ENCODE results near the gene EIF4A2. TPM values are rescaled to one million over a fixed set of nuclear protein-coding genes. Genes with fewer than 3 reads are reported as not detected.

The EIF4A2 gene
- total and polyA plus RNA-seq, 9 of the 15 experiments (the other 6 are each of a cell fraction or from before 2014, with no cell fraction given) = 307 to 754 (median 435) TPM

GRCh38 chr3:186790261-186790981 is 7.0 kb downstream of the EIF4A2 start (continued):
- no peak for TF ChIP-seq ATF1 (CRISPR knock-in tag; IDR thresholded peaks at IDR 0.05)
- TF ChIP-seq ATF1 (tag; IDR thresholded peaks at IDR 0.05) = peak; percentile 17; the same call in 1 of the 2 replicates
- TF ChIP-seq YY1 (IDR thresholded peaks at IDR 0.05; ENCODE audit: borderline replicate concordance in 1 of 3, control insufficient read depth in 1 of 3, extremely low read depth in 1 of 3, insufficient read depth in 3 of 3, insufficient read length in 1 of 3, insufficient replicate concordance in 2 of 3, low read depth in 1 of 3, low read length in 2 of 3) = no peak
- TF ChIP-seq MAFF (IDR thresholded peaks at IDR 0.05; ENCODE audit: low read length) = no peak
- no peak for TF ChIP-seq ZBTB40 (IDR thresholded peaks at IDR 0.05)
- no peak for TF ChIP-seq ZBTB40 (CRISPR knock-in tag; IDR thresholded peaks at IDR 0.05)
- TF ChIP-seq ZNF165 (CRISPR knock-in tag; IDR thresholded peaks at IDR 0.05; ENCODE audit: borderline replicate concordance) = no peak
- no peak for TF ChIP-seq ZC3H11A (IDR thresholded peaks at IDR 0.05; ENCODE audit: low read depth, low read length)
- peak; percentile 27; the same call in 1 of the 2 replicates for TF ChIP-seq PKNOX1 (IDR thresholded peaks at IDR 0.05)
- no peak for TF ChIP-seq E2F4 (CRISPR knock-in tag; IDR thresholded peaks at IDR 0.05; ENCODE audit: low read depth)
- TF ChIP-seq ZSCAN32 (CRISPR knock-in tag; IDR thresholded peaks at IDR 0.05) = no peak
- no peak for TF ChIP-seq XRCC5 (IDR thresholded peaks at IDR 0.05; ENCODE audit: low read depth, low read length)
- no peak for TF ChIP-seq TCF7L2 (IDR thresholded peaks at IDR 0.05; ENCODE audit: low read depth, low read length)
- no peak for TF ChIP-seq GATAD2B (IDR thresholded peaks at IDR 0.05; ENCODE audit: borderline replicate concordance)
- no peak for TF ChIP-seq KDM4B (IDR thresholded peaks at IDR 0.05; ENCODE audit: borderline replicate concordance in 2 of 2, low read depth in 1 of 2)
- no peak for TF ChIP-seq ARID2 (IDR thresholded peaks at IDR 0.05)
- TF ChIP-seq ZNF780A (CRISPR knock-in tag; IDR thresholded peaks at IDR 0.05) = peak; percentile 82; the same call in 1 of the 2 replicates

Measured in K562 (cell line).